Prostate gland (tissue), 2 donors: ENCODE data around the gene ZNF396. TPM values are rescaled to one million over a fixed set of nuclear protein-coding genes. Genes with fewer than 3 reads are reported as not detected.

Source experiments
- DNase-seq: peaks from one replicate; pipeline ENCODE4 v3.0.0-alpha.2; 2019; ENCODE audit warnings: low spot score
- H3K27ac ChIP-seq, 2 donors: fragments of 200-600 bp; sonication (generic); 2 replicates each; pipeline ENCODE4 v1.5.1; 2017 to 2019
- H3K27me3 ChIP-seq: fragments of 200-600 bp; sonication (generic); replicated peaks from 2 replicates; pipeline ENCODE4 v1.5.1; 2019; ENCODE audit not compliant: insufficient read depth
- H3K36me3 ChIP-seq, 2 donors: fragments of 200-600 bp; sonication (generic); 1 replicate in 1 of 2; 2 replicates in 1 of 2; pipeline versions ENCODE4 v1.5.1 to v1.8.1; 2017 to 2019
- H3K4me1 ChIP-seq: fragments of 200-600 bp; sonication (generic); replicated peaks from 2 replicates; pipeline ENCODE4 v1.5.1; 2019
- H3K4me3 ChIP-seq, 2 donors: fragments of 200-600 bp; sonication (generic); 2 replicates each; pipeline ENCODE4 v1.5.1; 2017 to 2019
- H3K9me3 ChIP-seq: fragments of 200-600 bp; sonication (generic); 2 replicates; pipeline ENCODE4 v1.5.1; 2017
- POLR2A ChIP-seq: fragments of 450-650 bp; IDR thresholded peaks from one replicate; pipeline ENCODE4 v1.6.1; 2016; ENCODE audit warnings: antibody characterized with exemption, mild to moderate bottlenecking
- POLR2AphosphoS5 ChIP-seq: sonication (generic); formaldehyde crosslinking; IDR thresholded peaks from one replicate; pipeline ENCODE4 v1.6.1; 2017; ENCODE audit warnings: antibody characterized with exemption
- WGBS: methylation state at CpG from one replicate; pipeline ENCODE4 v1.1.5; 2018; 5-methylcytosine and 5-hydroxymethylcytosine counted together
- intact Hi-C: fragments of 100-400 bp; cut with DNase I; formaldehyde crosslinking; loops from one replicate; pipeline ENCODE4 v1.14.2; 2022
- total RNA-seq, 2 donors: library from RNA; depleted of rRNA; stranded (reverse); fragments of >200 nt; gene quantifications; one replicate each; pipeline ENCODE4 v1.1.0, GENCODE V29; 2016
- TF ChIP-seq, protein P1 (sequence below), 4 experiments: fragments of 200-600 bp in 2 of 4; fragments of 450-650 bp in 2 of 4; sonication (generic) in 2 of 4; IDR thresholded peaks; 1 replicate in 3 of 4; 2 replicates in 1 of 4; pipeline ENCODE4 v1.5.1; 2016 to 2019; ENCODE audit warnings: antibody characterized with exemption in 4 of 4, mild to moderate bottlenecking in 2 of 4, moderate library complexity in 2 of 4

Gene ZNF396
- total RNA-seq, 2 donors from 2014 or later: 1.6 to 3.9 TPM

DNA sequence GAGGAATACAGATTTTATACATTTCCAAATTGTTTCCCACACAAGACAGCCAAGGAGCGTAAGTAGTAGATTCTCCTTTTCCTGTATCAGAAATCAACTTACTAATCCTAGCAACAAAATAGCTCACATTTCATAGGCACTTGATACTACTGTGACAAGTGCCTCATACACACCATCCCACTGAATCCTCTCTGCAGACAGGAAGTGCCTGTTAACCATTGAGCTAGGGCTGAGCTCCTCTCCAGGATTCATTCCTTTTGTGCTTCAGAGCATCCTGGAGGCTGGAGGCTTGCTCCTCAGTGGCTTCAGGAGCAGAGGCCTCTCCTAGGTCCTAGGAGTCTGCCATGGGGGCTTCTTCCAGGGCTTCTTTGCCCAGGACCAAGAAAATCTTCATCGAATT is 20.8 kb upstream of the ZNF396 start:
- TF ChIP-seq, protein P1, sequence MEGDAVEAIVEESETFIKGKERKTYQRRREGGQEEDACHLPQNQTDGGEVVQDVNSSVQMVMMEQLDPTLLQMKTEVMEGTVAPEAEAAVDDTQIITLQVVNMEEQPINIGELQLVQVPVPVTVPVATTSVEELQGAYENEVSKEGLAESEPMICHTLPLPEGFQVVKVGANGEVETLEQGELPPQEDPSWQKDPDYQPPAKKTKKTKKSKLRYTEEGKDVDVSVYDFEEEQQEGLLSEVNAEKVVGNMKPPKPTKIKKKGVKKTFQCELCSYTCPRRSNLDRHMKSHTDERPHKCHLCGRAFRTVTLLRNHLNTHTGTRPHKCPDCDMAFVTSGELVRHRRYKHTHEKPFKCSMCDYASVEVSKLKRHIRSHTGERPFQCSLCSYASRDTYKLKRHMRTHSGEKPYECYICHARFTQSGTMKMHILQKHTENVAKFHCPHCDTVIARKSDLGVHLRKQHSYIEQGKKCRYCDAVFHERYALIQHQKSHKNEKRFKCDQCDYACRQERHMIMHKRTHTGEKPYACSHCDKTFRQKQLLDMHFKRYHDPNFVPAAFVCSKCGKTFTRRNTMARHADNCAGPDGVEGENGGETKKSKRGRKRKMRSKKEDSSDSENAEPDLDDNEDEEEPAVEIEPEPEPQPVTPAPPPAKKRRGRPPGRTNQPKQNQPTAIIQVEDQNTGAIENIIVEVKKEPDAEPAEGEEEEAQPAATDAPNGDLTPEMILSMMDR (IDR thresholded peaks at IDR 0.05): no peak
- no peak for TF ChIP-seq POLR2AphosphoS5
- no peak for TF ChIP-seq POLR2A
- H3K9me3 ChIP-seq: no peaks in the 10 kb centered on the region
- H3K36me3 ChIP-seq: no peaks in the 10 kb centered on the region
- no peaks in the 10 kb centered on the region for H3K4me1 ChIP-seq
- no peak overlapping the region for H3K27ac ChIP-seq
- H3K27me3 ChIP-seq: no peaks in the 10 kb centered on the region
- no peak for DNase-seq
- WGBS: 88% methylated on average over 2 of the region's 2 CpGs
- H3K4me3 ChIP-seq: no peak overlapping the region
- intact Hi-C loops: no loop called here

GRCh38 chr18:35393716-35394115 is 16.6 kb upstream of the ZNF396 start:
- no peak overlapping the region for H3K27ac ChIP-seq
- no peaks in the 10 kb centered on the region for H3K4me1 ChIP-seq
- no peaks in the 10 kb centered on the region for H3K36me3 ChIP-seq
- TF ChIP-seq POLR2AphosphoS5: no peak
- TF ChIP-seq POLR2A: no peak
- TF ChIP-seq, protein P1 (IDR thresholded peaks at IDR 0.05): no peak
- no peaks in the 10 kb centered on the region for H3K27me3 ChIP-seq
- no peak overlapping the region for H3K4me3 ChIP-seq
- H3K9me3 ChIP-seq: no peaks in the 10 kb centered on the region
- intact Hi-C loops: no loop called here
- no peak for DNase-seq

GRCh38 chr18:35392375-35392774 is 15.2 kb upstream of the ZNF396 start:
- Histone ChIP-seq H3K4me1 (no peaks in the 10 kb centered on the region), H3K27me3 (no peaks in the 10 kb centered on the region), H3K36me3 (no peaks in the 10 kb centered on the region), H3K4me3 (no peak overlapping the region), H3K27ac (no peak overlapping the region), H3K9me3 (no peaks in the 10 kb centered on the region)
- no peak for DNase-seq
- TF ChIP-seq, protein P1 (IDR thresholded peaks at IDR 0.05): no peak
- TF ChIP-seq POLR2AphosphoS5 (no peak), POLR2A (no peak)
- intact Hi-C loops: no loop called here

DNA sequence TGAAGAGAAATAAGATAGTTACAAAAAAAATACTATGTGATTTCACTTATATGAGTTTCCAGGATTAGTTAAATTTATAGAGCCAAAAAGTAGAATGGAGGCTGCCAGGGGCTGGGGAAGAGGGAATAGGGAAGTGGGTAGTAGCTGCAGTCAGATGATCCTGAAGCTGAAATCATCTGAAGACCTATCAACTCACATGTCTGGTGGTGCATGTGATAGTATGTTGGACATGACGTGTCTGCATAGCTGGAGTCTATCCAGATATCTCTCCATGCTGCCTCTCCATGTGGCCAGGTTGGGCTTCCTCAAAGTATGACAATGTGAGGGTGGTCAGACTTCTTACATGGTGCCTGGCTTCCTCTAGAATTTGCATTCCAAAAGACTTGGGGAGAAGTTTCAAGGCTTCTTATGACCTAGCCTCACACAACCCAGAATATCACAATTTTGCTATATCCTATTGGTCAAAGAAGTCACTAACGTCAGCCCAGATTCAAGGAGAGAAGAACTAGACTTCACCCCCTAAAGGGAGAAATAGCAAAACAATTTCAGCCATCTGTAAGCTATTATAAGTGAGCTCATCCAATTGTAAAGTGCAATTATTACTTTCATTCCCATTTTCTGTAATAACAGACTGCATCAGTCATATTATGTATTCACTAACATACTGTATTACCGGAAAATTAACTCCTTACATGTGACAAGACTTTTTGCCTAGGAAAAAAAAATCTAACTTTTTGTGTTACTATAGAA is 14.0 kb upstream of the ZNF396 start:
- Histone ChIP-seq H3K4me1 (no peaks in the 10 kb centered on the region), H3K27me3 (no peaks in the 10 kb centered on the region), H3K9me3 (no peaks in the 10 kb centered on the region), H3K4me3 (no peak overlapping the region), H3K36me3 (no peaks in the 10 kb centered on the region), H3K27ac (no peak overlapping the region)
- WGBS: 41% methylated on average over 3 of the region's 3 CpGs
- intact Hi-C loops: no loop called here
- no peak for DNase-seq
- TF ChIP-seq POLR2A (no peak), POLR2AphosphoS5 (no peak)
- TF ChIP-seq, protein P1 (IDR thresholded peaks at IDR 0.05): no peak

DNA sequence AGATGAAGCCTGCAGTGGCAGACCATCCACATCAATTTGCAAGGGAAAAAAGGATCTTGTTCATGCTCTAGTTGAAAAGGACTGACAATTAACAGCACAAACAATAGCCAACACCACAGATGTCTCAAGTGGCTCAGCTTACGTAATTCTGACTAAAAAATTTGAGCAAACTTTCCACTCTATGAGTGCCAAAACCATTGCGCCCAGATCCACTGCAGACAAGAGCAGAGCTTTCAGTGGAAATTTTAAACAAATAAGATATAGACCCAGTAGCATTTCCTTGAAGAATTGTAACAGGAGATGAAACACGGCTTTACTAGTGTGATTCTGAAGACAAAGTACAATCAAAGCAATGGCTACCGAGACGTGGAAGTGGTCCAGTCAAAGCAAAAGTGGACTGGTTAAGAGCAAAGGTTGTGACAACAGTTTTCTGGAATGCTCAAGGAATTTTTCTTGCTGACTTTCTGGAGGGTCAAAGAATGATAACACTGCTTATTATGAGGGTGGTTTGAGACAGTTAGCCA is 12.0 kb upstream of the ZNF396 start:
- H3K4me1 ChIP-seq: no peaks in the 10 kb centered on the region
- no peaks in the 10 kb centered on the region for H3K9me3 ChIP-seq
- TF ChIP-seq POLR2AphosphoS5 (no peak), POLR2A (no peak)
- TF ChIP-seq, protein P1 (IDR thresholded peaks at IDR 0.05): no peak
- H3K4me3 ChIP-seq: no peak overlapping the region
- no peaks in the 10 kb centered on the region for H3K27me3 ChIP-seq
- intact Hi-C loops: no loop called here
- H3K27ac ChIP-seq: no peak overlapping the region
- 22% methylated on average over 5 of the region's 5 CpGs for WGBS
- DNase-seq: no peak
- H3K36me3 ChIP-seq: no peaks in the 10 kb centered on the region
